GM20431 (cell line): Measurements from ENCODE around the gene TTC24.
"Not testable (repeated sequence)": the region's sequence is repeated elsewhere in the genome, so short reads cannot be mapped to it uniquely, and the experiment has no call there.

Experiments used
- in situ Hi-C: fragments of 300-500 bp; cut with MseI, MboI; formaldehyde crosslinking; loops from one replicate; pipeline ENCODE4 v1.15.0; 2020; ENCODE audit warnings: low sequenced_read_pairs; ENCODE audit not compliant: unreplicated experiment

Gene TTC24

DNA sequence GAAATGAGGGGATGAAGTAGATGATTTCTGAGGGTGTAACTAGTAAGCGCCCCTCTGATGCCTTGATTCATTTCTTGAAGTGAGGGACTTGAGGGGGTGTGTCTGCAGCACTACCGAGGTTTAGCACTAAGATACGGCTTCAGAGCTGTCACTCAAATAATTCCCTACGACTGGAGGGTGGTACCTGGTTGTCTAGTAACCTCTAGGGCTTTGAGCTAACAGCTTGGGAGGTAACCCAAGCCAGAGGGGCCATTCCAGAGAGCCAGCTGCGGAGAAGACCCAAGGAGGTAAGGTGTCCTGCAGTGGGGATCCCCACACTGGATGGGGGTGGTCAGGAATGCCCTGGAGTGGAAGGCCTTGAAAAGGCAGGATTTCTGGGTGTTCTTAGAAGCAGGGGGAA, at the start of gene TTC24:
TSS of gene TTC24 (plus strand) at position 252 of the 400 bp plus-strand sequence. CDS start 1,642 bp downstream, outside the sequence.
- in situ Hi-C loops, result no loop called here

DNA sequence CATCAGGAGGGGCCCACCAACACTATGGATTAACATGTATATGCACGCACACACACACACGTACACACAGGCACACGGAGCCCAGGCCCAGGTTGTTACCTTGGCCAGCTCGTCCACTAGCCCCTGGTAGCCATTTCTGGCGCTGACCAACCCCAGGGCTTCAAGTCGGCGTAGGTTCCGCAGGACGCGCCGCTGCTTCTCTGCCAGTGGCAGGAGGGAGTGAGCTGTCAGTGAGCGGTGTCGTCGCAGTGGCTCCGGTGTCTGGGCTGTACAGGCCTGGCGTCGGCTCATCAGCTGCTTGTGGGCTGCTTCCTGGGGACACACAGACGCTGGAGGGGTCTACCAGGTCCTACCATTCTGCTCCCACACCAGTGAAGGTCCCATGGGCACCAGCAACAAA, 49.5 kb upstream of the TTC24 start:
- in situ Hi-C loops, result no loop called here

GRCh38 chr1:156532374-156532773, 47.1 kb upstream of the TTC24 start:
- in situ Hi-C loops, result no loop called here

GRCh38 chr1:156533568-156534220, 45.8 kb upstream of the TTC24 start:
- in situ Hi-C loops, result no loop called here

DNA sequence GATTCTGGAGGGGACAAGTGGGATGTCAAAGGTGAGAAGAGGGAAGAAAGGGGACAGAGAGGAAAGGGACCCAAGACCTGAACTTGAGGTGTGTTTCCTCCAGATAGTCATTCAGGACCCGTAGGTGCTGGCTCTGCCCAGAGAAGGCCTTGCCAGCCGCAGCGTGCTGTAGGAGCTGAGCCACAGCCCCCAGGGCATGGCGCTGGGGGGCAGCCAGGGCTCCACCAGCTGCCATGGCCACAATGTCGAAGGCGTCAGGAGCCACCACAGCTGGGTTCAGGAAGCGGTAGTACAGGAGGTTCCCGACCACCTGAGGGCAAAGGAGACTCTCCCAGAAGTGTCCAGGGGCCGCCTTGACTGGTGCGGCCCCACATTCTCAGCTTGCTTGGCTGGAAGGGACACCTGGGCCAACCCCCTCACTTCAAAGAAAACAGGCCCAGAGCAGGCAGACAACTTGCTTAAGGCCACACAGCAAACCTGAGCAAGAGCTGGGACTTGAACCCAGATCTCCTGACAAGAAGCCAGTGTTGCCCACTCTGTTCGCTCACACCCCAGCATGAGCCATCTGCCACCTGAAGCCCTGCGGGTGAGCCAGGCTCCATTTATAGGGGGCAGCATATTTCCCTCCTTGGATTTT, 45.0 kb upstream of the TTC24 start:
- in situ Hi-C loops, result no loop called here

DNA sequence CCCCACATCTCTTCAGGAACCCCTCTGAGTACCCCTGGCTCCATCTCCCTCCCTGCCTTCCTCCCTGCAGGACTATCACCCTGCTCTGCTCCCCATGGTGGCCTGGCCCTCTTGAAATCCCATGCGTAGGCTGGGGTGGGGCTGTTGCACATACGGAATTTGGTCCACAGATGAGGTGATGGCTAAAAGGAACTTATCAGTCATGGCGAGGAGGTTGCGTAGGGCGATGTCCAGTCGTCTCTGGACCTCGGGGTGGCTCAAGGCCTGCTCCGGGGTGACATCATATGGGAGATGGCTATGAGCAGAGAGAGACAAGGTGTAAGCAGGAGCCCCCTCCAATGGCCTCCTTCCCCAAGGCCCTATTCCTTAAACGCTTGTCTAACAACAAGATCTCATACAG, 42.5 kb upstream of the TTC24 start:
- in situ Hi-C loops, result no loop called here

DNA sequence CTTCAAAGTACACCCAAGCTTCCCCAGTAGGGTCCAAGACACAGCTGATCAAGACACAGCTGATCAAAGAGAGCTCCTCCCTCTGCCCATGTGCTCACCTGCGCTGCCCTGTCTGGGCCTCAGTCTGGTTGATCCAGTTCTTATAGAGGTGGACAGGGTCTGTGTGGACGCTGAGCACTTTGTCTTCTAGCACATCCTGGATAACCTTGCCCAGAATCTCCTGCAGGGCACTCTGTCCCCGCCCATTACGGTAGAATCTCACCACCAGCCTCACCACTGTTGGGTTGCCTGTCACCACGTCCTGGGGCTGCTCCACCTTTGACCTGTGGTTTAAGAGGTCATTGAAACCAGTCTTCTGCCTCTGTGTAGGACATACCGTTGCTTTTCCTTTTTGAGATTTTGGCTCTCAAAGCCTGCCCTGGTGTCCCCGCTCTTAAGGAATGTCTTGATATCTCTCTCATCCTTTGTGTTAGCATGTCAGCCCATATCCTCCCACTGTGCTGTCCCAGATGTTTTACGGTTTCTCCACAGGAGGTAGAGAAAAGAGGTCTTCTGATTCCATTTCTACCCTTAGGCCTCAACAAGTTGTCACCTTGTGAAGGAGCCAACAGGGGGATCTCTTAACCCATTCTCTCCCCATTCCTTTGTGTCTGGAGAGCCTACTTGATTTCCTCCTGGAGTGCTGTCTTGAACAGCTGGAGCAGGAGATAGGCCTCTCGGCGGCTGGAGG, 40.6 kb upstream of the TTC24 start:
- in situ Hi-C loops, result no loop called here

DNA sequence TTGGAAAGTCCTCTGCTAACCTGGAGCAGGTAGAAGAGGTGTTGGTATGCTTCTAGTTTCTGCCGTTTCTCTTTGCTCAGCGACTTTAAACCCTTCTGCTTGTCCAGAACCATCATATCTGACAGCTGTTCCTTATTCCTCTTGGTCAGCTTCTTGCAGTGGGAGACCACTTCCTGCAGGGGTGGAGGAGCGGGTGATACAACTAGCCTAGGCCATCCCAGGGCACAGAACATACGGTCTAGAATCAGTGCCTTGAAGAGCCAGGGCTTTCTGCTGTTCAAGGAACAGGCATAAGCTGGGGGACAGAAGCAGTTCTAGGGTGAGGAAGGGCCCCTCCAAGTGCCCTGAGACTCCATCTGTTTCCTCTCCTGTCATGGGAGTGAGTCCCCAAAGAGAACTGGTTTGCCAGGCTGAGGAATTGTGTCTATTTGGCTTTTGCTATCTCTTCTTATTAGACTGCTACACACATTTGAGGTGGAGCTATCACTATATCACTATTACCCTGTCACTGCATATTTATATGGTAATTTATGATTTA, 39.6 kb upstream of the TTC24 start:
- in situ Hi-C loops, result no loop called here

DNA sequence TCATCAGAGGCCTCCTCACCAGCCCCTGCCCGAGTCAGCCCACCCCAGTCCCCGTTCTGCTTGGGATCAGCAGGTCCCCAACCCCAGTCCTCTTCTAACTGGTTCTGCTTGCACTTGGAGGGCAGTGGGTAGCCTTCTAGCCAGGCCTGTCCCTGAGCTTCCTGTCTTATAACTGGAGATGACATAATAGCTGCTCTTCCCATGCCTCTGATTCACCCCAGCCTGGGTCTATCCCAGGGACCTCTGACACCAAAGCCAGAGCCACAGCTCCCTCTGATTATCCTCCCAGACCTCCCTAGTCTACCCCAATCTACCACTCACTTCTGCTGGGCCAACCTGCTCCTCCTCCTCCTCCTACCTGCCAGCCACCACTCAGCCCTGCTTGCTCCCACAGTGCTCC, 38.6 kb upstream of the TTC24 start:
- in situ Hi-C loops, result no loop called here

GRCh38 chr1:156543066-156543465, 36.5 kb upstream of the TTC24 start:
- in situ Hi-C loops, result no loop called here

DNA sequence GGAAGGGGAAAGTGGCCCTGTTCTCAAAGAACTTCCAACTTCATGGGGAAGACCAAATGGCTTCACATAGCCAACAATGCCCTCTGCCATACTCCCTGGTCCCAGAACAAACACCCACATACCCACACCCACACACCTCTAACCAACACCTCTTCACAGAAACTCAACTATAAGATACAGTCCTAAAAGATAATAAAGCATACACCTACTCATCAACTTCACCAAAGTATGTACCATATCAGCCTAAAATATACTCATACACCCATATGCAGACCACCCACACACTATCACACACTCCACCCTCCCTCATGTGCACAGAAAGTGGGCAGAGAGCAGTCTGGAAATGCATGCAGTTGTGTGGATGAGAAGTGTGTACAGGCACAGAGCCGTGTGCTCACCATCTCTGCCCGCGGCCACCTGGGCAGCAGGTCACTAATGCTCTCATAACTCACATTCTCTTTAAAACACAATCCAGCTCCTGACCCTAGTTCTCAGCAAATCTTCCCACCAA, 34.9 kb upstream of the TTC24 start:
- in situ Hi-C loops, result no loop called here

GRCh38 chr1:156546267-156546666, 33.3 kb upstream of the TTC24 start:
- in situ Hi-C loops, result no loop called here

GRCh38 chr1:156547434-156547833, 32.1 kb upstream of the TTC24 start:
- in situ Hi-C loops, result no loop called here

DNA sequence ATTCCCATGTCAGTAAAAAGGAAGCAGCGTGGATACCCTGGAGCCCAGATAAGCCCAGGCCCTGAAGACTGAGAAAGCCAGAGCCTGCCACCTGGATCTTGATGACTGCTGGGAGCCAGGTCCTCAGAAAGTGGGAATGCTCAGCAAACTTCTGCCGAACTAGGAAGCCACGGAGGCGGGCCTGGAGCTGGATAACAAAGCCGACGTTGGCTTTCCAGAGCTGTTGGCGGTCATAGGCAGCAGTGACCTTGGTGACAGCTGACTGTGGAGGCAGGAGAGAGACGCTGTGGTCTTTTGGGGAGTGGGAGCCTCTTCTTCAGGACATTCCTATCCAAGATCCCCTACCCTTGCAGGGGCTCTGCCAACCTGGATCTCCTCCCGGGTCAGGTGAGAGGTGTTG, 31.5 kb upstream of the TTC24 start:
- in situ Hi-C loops, result no loop called here

DNA sequence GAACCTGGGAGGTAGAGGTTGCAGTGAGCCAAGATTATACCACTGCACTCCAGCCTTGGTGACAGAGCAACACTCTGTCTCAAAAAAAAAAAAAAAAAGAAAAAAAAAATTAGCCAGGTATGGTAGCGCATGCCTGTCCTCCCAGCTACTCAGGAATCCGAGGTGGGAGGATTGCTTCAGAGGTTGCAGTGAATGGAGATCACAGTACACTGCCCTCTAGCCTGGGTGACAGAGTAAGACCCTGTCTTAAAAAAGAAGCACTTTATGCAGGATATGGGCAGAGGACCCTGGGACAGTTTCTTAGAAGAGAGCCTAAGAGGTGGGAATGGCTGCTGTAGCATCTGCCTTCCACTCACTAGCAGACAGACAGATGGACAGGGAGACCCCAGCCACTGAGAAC, 30.1 kb upstream of the TTC24 start:
- in situ Hi-C loops, result no loop called here

- in situ Hi-C loops, result no loop called here
Observed at GRCh38 chr1:156549831-156550230, 29.7 kb upstream of the TTC24 start.

DNA sequence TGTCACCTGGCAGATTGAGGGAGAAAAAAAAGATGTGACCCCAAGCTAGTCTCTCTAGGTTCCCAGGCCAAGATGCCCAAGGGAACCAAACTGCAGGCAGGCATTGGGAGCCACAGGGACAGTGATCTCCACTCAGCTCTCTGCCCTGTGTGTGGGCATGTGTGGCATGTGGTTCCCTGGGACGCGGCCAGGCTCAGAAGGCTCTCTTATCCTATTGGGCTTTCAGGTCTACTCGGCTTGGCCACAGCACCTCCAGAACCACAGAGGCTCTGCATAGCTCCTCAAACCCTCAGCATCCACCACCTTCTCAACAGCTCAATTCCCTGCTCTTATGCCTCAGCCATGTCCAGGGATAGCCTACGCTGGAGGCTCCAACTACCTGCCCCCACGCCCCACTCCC, 29.2 kb upstream of the TTC24 start:
- in situ Hi-C loops, result no loop called here

- in situ Hi-C loops, result no loop called here
Observed at GRCh38 chr1:156551066-156551643, 28.4 kb upstream of the TTC24 start.

GRCh38 chr1:156551869-156552268, 27.7 kb upstream of the TTC24 start:
- in situ Hi-C loops, result no loop called here

- in situ Hi-C loops, result no loop called here
Observed at GRCh38 chr1:156552518-156552917, 27.0 kb upstream of the TTC24 start.

DNA sequence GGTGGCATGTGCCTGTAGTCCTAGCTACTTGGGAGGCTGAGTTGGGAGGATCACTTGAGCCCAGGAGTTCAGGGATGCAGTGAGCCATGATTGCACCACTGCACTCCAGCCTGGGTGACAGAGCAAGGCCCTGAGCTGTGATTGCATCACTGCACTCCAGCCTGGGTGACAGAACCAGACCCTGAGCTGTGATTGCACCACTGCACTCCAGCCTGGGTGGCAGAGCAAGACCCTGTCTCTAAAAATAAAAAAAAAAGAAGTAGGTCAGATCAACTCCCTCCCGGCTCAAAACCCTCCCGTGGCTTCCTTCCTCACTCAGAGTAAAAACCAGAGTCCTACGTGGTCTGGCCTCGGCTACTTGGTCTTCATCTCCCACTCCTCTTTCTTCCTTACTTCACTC, 26.6 kb upstream of the TTC24 start:
- in situ Hi-C loops, result not testable (repeated sequence)
